Sigmoid colon (tissue), 7 donors: ENCODE data around the gene R3HCC1L. TPM values are rescaled to one million over a fixed set of nuclear protein-coding genes. Genes with fewer than 3 reads are reported as not detected.
"Not testable (repeated sequence)": the region's sequence is repeated elsewhere in the genome, so short reads cannot be mapped to it uniquely, and the experiment has no call there.

Experiments
- DNase-seq: peaks from one replicate; pipeline ENCODE4 v3.0.0-alpha.2; 2019
- H3K27ac ChIP-seq, 4 donors: fragments of 200-600 bp; sonication (generic); one replicate each; pipeline ENCODE4 v1.5.1; 2016 to 2019; ENCODE audit warnings: mild to moderate bottlenecking in 1 of 4
- H3K27me3 ChIP-seq, 3 donors: fragments of 200-600 bp; sonication (generic); one replicate each; pipeline ENCODE4 v1.5.1; 2019; ENCODE audit warnings: mild to moderate bottlenecking in 1 of 3
- H3K36me3 ChIP-seq, 4 donors: fragments of 200-600 bp; sonication (generic); one replicate each; pipeline ENCODE4 v1.5.1; 2016 to 2019
- H3K4me1 ChIP-seq, 4 donors: fragments of 200-600 bp; sonication (generic); one replicate each; pipeline ENCODE4 v1.5.1; 2017 to 2019
- H3K4me3 ChIP-seq, 4 donors: fragments of 200-600 bp; sonication (generic); one replicate each; pipeline ENCODE4 v1.5.1; 2017 to 2019; ENCODE audit warnings: mild to moderate bottlenecking in 2 of 4, moderate library complexity in 1 of 4
- H3K9me3 ChIP-seq, 4 donors: fragments of 200-600 bp in 3 of 4; sonication (generic) in 3 of 4; one replicate each; pipeline versions ENCODE4 v1.5.1 to v1.6.1; 2013 to 2019
- CTCF ChIP-seq, 4 experiments: fragments of 450-650 bp in 3 of 4; fragments of 200-600 bp in 1 of 4; IDR thresholded peaks; one replicate each; pipeline ENCODE4 v1.5.1; 2016 to 2019; ENCODE audit warnings: antibody characterized with exemption in 4 of 4, mild to moderate bottlenecking in 3 of 4, moderate library complexity in 2 of 4
- EP300 ChIP-seq, 4 donors: sonication (generic); formaldehyde crosslinking; IDR thresholded peaks; one replicate each; pipeline ENCODE4 v1.6.1; 2017; ENCODE audit warnings: antibody characterized with exemption in 4 of 4
- POLR2A ChIP-seq, 2 donors: fragments of 450-650 bp; IDR thresholded peaks; one replicate each; pipeline ENCODE4 v1.6.1; 2016; ENCODE audit warnings: antibody characterized with exemption in 2 of 2, mild to moderate bottlenecking in 2 of 2, moderate library complexity in 2 of 2
- POLR2AphosphoS5 ChIP-seq, 4 donors: sonication (generic); formaldehyde crosslinking; IDR thresholded peaks; one replicate each; pipeline ENCODE4 v1.6.1; 2017; ENCODE audit warnings: antibody characterized with exemption in 4 of 4
- WGBS, 2 donors: extraction: QIAGEN DNeasy Blood & Tissue Kit; methylation state at CpG; one replicate each; pipeline ENCODE4 v1.1.7; 2013; 5-methylcytosine and 5-hydroxymethylcytosine counted together
- intact Hi-C: fragments of 100-400 bp; cut with DNase I; formaldehyde crosslinking; loops from one replicate; pipeline ENCODE4 v1.15.1; 2023
- polyA plus RNA-seq, 3 donors: library from polyadenylated mRNA; stranded (reverse); fragments of 200-250 nt; gene quantifications; one replicate each; pipeline ENCODE4 v1.2.3, GENCODE V29; 2013
- total RNA-seq, 4 donors: library from RNA; depleted of rRNA; stranded (reverse); fragments of >200 nt; gene quantifications; one replicate each; pipeline ENCODE4 v1.1.0, GENCODE V29; 2016
- donor health status: healthy with polysubstance abuse.
- donor health status: Bipolar disorder and iron deficiency.
- donor health status: healthy.

R3HCC1L gene
- total and polyA plus RNA-seq, 7 donors: 11.6 to 15.0 (median 13.9) TPM

- 80 to 86% methylated on average over 1 of the region's 1 CpG for WGBS, 2 donors
- Histone ChIP-seq H3K27ac (no peak overlapping the region), H3K4me3 (no peak overlapping the region), H3K36me3 (no peaks in the 10 kb centered on the region), H3K4me1 (peaks cover 0 to 15% (median 6%) of the 10 kb centered on the region in 4 donors), H3K27me3 (no peaks in the 10 kb centered on the region), H3K9me3 (no peaks in the 10 kb centered on the region)
- no peak for TF ChIP-seq POLR2AphosphoS5 (IDR thresholded peaks at IDR 0.05)
- TF ChIP-seq CTCF (IDR thresholded peaks at IDR 0.05): no peak
- TF ChIP-seq POLR2A (IDR thresholded peaks at IDR 0.05): no peak
- TF ChIP-seq EP300 (IDR thresholded peaks at IDR 0.05): no peak
- no peak for DNase-seq
- intact Hi-C loops: no loop called here
Measured at GRCh38 chr10:98226508-98227144, 92.2 kb downstream of the R3HCC1L start.

GRCh38 chr10:98227713-98228112 lies 93.3 kb downstream of the R3HCC1L start:
- H3K27me3 ChIP-seq, H3K4me3 ChIP-seq, H3K27ac ChIP-seq, intact Hi-C loops, DNase-seq, H3K36me3 ChIP-seq, H3K9me3 ChIP-seq: not testable (repeated sequence)
- WGBS, 2 donors: 97 to 98% methylated on average over 3 of the region's 3 CpGs
- H3K4me1 ChIP-seq: peaks cover 0 to 15% (median 6%) of the 10 kb centered on the region in 4 donors

- H3K27me3 ChIP-seq, H3K4me3 ChIP-seq, H3K36me3 ChIP-seq, DNase-seq, H3K9me3 ChIP-seq, intact Hi-C loops, H3K27ac ChIP-seq: not testable (repeated sequence)
- WGBS, 2 donors: 96 to 97% methylated on average over 1 of the region's 1 CpG
- peaks cover 0 to 15% (median 6%) of the 10 kb centered on the region in 4 donors for H3K4me1 ChIP-seq
Measured at GRCh38 chr10:98228266-98228665, 93.8 kb downstream of the R3HCC1L start.

GRCh38 chr10:98231417-98231816 lies 97.0 kb downstream of the R3HCC1L start:
- DNase-seq: no peak
- intact Hi-C loops: no loop called here
- H3K36me3 ChIP-seq: peaks cover 0 to 30% (median 0%) of the 10 kb centered on the region in 4 donors
- no peaks in the 10 kb centered on the region for H3K27me3 ChIP-seq
- 96 to 98% methylated on average over 4 of the region's 4 CpGs for WGBS, 2 donors
- no peaks in the 10 kb centered on the region for H3K9me3 ChIP-seq
- no peak for TF ChIP-seq POLR2A (IDR thresholded peaks at IDR 0.05)
- no peak overlapping the region for H3K4me3 ChIP-seq
- no peak overlapping the region for H3K27ac ChIP-seq
- no peaks in the 10 kb centered on the region for H3K4me1 ChIP-seq

- intact Hi-C loops: no loop called here
- H3K9me3 ChIP-seq: no peaks in the 10 kb centered on the region
- H3K4me3 ChIP-seq: no peak overlapping the region
- no peak for TF ChIP-seq CTCF (IDR thresholded peaks at IDR 0.05)
- TF ChIP-seq POLR2AphosphoS5 (IDR thresholded peaks at IDR 0.05): no peak
- TF ChIP-seq POLR2A (IDR thresholded peaks at IDR 0.05): no peak
- no peak for TF ChIP-seq EP300 (IDR thresholded peaks at IDR 0.05)
- WGBS, 2 donors: 83 to 86% methylated on average over 5 of the region's 5 CpGs
- H3K27me3 ChIP-seq: no peaks in the 10 kb centered on the region
- DNase-seq: no peak
- no peak overlapping the region for H3K27ac ChIP-seq
- peaks cover 0 to 64% (median 4%) of the 10 kb centered on the region in 4 donors for H3K36me3 ChIP-seq
- no peaks in the 10 kb centered on the region for H3K4me1 ChIP-seq
Measured at GRCh38 chr10:98235846-98236245, 101.4 kb downstream of the R3HCC1L start.

- intact Hi-C loops: no loop called here
- TF ChIP-seq POLR2A (IDR thresholded peaks at IDR 0.05) (no peak), CTCF (IDR thresholded peaks at IDR 0.05) (no peak), EP300 (IDR thresholded peaks at IDR 0.05) (no peak), POLR2AphosphoS5 (IDR thresholded peaks at IDR 0.05) (no peak)
- no peak for DNase-seq
- Histone ChIP-seq H3K27ac (no peak overlapping the region), H3K4me1 (no peaks in the 10 kb centered on the region), H3K27me3 (no peaks in the 10 kb centered on the region), H3K9me3 (no peaks in the 10 kb centered on the region), H3K4me3 (no peak overlapping the region), H3K36me3 (peaks cover 0 to 65% (median 4%) of the 10 kb centered on the region in 4 donors)
- WGBS, 2 donors: 71 to 82% methylated on average over 5 of the region's 5 CpGs
Measured at GRCh38 chr10:98236862-98237261, 102.4 kb downstream of the R3HCC1L start.
